ENCODE data around the gene CCDC197. TPM values are rescaled to one million over a fixed set of nuclear protein-coding genes. Genes with fewer than 3 reads are reported as not detected.

The CCDC197 gene
- total RNA-seq, 2 donors from 2014 or later = 0.37 TPM; not detected in 1

DNA sequence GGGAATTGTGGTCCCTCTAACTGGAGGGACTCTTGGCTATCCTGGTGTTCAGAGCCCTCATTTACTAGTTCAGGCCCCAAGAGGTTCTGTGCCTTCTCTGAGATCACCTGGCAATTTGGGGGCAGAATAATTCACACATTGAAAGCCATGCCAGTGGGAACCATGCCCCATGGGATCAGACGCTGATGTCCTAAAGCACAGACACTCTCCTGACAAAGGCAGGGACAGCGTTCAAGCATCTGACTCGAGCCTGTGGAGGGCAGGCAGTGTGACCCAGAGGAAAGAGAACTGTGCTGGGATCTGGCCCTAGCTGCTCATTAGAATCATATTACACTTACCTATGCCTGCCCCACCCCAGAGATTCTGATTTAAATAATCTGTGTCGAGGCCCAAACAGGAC is 18.4 kb upstream of the CCDC197 start:
- no peaks in the 10 kb centered on the region for H3K27me3 Mint-ChIP-seq
- peaks cover 28% of the 10 kb centered on the region for H3K36me3 Mint-ChIP-seq (ENCODE audit: low read depth)
- peaks cover 46% of the 10 kb centered on the region for H3K4me1 Mint-ChIP-seq
- peaks cover 3% of the 10 kb centered on the region for H3K9me3 Mint-ChIP-seq
- H3K27ac Mint-ChIP-seq = peak overlapping the region; percentile 95
- ATAC-seq (replicated peaks) = no peak
- H3K4me3 Mint-ChIP-seq = peak overlapping the region; percentile 87

DNA sequence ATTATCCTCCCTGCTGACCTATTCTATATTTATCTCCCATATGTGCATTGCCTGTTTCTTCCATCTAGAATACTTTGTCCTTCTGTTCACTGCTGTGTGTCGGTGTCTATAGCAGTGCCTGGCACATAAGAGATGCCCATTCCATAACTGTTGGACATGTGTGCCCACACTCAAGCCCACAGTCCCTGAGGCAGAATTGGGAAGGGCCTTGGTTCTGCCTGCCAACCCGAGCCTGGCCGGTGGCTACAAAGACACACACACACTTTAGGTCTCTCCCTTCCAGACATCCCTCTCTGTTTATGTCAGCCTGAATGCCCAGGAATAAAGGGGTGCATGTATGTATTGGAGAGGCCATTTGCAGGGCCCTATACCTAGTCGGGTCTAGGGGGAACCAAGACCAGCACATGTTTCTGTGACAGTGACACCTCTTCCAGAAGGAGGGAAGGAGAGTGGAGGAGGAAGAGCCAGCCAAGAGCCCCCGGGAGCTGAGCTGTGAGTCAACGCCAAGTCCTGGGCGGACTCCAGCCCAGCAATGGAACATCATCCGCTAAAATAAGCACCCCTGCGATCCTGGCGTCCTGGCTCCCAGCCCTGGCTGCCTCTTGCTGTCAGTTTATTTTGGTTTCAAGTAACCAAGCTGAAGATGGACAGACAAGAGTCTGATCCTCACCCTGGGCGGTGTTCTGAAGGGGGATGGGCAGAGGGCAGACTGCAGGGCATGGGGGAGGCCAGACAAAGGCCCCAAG is 16.5 kb upstream of the CCDC197 start:
- no peaks in the 10 kb centered on the region for H3K27me3 Mint-ChIP-seq
- H3K9me3 Mint-ChIP-seq = peaks cover 3% of the 10 kb centered on the region
- peaks cover 42% of the 10 kb centered on the region for H3K4me1 Mint-ChIP-seq
- H3K27ac Mint-ChIP-seq = peak overlapping the region; percentile 95
- H3K4me3 Mint-ChIP-seq = peak overlapping the region; percentile 87
- no peak for ATAC-seq (replicated peaks)
- peaks cover 27% of the 10 kb centered on the region for H3K36me3 Mint-ChIP-seq (ENCODE audit: low read depth)

DNA sequence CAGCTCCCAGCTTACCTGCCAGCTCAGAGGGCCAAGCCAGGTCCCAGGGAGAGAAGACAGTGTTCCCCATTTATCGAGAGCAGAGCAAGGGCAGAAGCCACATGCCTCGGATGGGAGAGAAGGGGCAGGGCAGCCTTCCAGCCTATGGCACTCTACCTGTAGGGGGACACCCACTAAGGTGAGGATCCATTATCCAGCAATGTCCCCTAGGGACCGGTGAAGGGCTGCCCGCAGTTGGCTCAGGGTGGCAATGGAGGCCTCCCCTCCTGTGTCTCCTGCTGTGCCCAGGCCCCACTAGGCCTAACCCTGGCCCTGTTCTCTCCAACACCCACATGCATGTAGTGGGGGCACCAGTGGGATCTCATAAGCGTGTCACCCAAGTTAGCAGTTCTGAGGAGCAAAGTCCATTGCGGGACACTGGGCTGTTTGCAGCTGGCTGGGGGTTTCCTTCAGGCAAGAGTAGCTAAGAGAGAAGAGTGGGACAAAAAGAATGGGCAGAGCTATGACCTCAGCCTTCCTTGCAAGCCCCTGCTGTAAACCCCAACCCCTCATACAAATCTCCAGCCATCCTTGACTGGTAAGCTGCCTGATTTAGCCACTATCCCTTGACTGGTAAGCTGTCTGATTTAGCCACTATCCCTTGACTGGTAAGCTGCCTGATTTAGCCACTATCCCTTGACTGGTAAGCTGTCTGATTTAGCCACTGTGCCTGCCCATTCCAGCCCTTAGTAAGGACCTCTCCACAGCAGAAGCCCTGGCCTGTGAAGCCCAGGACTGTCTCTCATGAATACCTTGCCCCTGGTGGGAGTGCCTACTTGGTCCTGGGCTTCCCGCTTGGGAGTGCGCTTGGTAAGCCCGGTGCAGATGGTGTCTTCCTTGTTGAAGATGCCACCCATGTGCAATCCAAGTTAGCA is 15.5 kb upstream of the CCDC197 start:
- peak overlapping the region; percentile 95 for H3K27ac Mint-ChIP-seq
- H3K27me3 Mint-ChIP-seq = no peaks in the 10 kb centered on the region
- H3K4me3 Mint-ChIP-seq = no peak overlapping the region
- peaks cover 18% of the 10 kb centered on the region for H3K36me3 Mint-ChIP-seq (ENCODE audit: low read depth)
- peaks cover 33% of the 10 kb centered on the region for H3K4me1 Mint-ChIP-seq
- no peak for ATAC-seq (replicated peaks)
- H3K9me3 Mint-ChIP-seq = peaks cover 3% of the 10 kb centered on the region

DNA sequence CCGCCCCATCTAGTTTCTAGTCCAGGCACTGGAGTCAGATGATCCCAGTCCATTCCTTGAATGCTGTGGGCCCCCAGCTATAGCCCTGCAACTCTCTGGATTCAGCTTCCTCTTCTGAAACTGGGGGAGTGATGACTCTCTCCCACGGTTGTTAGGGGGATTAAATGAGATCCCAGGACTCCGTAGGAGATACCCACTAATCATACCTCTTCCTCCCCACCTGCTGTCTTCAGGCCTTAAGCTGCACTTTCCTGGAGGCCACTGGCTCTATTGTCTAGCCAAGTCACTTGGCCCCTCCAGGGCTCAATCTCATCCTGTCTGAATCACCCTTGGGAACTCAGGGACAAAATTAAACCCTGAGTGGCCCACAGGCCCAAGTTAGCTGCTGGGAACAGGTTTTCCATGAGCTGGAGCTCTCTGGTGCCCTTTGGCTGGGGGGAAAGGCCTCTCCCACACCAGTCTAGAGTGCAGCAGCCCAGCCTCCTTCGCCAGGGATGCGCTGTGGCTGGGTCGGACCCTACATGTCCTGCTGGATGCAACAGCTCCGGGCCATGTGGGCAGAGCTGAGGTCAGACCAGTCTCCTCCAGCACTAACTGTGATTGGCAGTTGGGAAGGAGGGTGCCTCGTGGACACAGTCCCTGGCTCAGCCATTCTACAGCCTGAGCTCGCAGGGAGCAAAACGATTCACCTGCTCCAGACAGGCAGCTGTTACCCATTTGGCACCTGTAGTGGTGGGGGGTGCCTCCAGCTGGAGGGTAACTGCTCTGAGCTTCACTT is 14.7 kb upstream of the CCDC197 start:
- no peak overlapping the region for H3K4me3 Mint-ChIP-seq
- H3K27me3 Mint-ChIP-seq = no peaks in the 10 kb centered on the region
- H3K4me1 Mint-ChIP-seq = peaks cover 25% of the 10 kb centered on the region
- H3K36me3 Mint-ChIP-seq (ENCODE audit: low read depth) = peaks cover 13% of the 10 kb centered on the region
- H3K27ac Mint-ChIP-seq = peak overlapping the region; percentile 95
- ATAC-seq (replicated peaks) = no peak
- peaks cover 3% of the 10 kb centered on the region for H3K9me3 Mint-ChIP-seq

DNA sequence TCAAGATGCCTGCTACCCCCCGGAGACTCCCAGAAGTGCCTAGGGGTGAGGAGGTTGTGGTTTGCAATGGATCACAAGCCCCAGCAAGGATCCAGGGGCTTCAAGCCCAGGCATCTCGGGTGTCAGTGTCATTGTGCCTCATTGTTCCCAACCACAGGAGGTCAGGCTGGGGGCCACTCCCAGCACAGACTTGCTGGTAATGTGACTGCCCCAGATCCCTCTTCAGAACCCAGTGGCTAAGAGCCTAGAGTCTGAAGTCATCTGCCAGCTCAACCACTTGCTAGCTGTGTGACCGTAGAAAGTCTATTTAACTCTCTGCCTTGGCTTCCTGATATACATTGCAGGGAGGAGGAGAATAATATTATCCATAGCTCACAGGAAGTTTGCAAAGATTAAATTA is 13.0 kb upstream of the CCDC197 start:
- H3K4me1 Mint-ChIP-seq = peaks cover 14% of the 10 kb centered on the region
- H3K4me3 Mint-ChIP-seq = no peak overlapping the region
- no peaks in the 10 kb centered on the region for H3K27me3 Mint-ChIP-seq
- H3K9me3 Mint-ChIP-seq = peaks cover 3% of the 10 kb centered on the region
- H3K27ac Mint-ChIP-seq = no peak overlapping the region
- no peak for ATAC-seq (replicated peaks)
- no peaks in the 10 kb centered on the region for H3K36me3 Mint-ChIP-seq (ENCODE audit: low read depth)

DNA sequence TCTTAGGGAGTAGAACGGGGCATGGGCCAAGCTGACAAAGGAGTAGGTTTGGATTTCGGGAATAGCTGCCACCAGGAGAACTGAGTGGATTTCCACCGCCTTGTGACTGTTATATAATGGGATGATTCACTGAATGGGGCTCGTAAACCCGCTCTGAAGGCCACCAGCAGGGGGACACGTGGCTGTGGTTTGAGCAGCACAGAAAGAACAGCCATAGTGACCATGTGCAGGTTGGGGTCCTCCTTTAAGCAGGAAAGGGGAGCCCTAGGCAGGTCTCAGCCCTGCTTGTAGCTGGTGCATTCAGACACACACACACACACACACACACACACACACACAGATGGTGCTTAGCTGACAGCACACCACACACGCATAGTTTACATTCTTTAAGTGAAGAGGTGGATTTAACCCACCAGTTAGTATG is 12.1 kb upstream of the CCDC197 start:
- no peak overlapping the region for H3K4me3 Mint-ChIP-seq
- no peaks in the 10 kb centered on the region for H3K27me3 Mint-ChIP-seq
- H3K36me3 Mint-ChIP-seq (ENCODE audit: low read depth) = no peaks in the 10 kb centered on the region
- no peak overlapping the region for H3K27ac Mint-ChIP-seq
- no peak for ATAC-seq (replicated peaks)
- peaks cover 9% of the 10 kb centered on the region for H3K4me1 Mint-ChIP-seq
- H3K9me3 Mint-ChIP-seq = peaks cover 3% of the 10 kb centered on the region

DNA sequence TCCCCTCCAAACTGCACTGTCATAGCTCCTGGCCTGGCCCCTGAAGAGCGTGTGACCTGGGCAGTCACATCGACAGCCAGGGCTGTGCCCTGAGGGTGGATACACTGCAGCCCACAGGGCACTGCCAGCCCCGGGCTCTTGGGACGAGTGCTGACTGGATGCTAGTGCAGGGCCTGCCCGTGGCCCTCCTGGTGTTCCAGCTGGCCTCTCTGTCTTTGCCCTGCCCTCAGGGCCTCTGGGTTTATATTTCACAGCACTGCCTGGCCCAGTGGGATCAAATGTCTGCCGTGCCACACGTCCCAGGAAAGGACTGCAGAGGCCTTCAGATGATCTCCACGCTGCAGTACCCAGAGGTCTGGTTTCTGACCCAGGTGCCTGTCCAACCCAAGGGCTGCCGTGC is 10.1 kb upstream of the CCDC197 start:
- H3K27ac Mint-ChIP-seq = no peak overlapping the region
- H3K4me3 Mint-ChIP-seq = no peak overlapping the region
- H3K27me3 Mint-ChIP-seq = no peaks in the 10 kb centered on the region
- H3K36me3 Mint-ChIP-seq (ENCODE audit: low read depth) = no peaks in the 10 kb centered on the region
- no peaks in the 10 kb centered on the region for H3K9me3 Mint-ChIP-seq
- ATAC-seq (replicated peaks) = no peak
- H3K4me1 Mint-ChIP-seq = peaks cover 4% of the 10 kb centered on the region

DNA sequence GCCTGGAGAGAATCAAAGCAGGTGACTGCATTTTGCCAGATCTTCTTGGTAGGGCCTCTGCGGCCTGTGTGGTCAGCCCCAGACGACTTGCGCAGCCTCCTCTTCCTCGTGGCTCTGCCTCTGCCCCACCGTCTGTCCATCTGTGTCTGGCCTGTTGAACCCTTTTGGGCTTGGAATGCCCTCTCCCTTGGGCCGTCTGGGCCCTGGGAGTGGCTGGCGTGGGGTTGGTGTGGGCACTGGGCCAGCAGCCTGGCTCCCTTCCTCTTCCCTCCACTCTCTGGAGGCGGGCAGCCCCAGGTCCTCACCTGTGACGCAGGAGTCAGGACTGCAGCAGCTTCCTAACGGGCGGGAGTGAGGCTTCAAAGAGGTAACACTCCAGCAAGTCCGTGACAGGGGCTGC is 9.7 kb upstream of the CCDC197 start:
- Mint-ChIP-seq H3K27me3 (no peaks in the 10 kb centered on the region), H3K4me3 (no peak overlapping the region), H3K27ac (no peak overlapping the region), H3K4me1 (peaks cover 4% of the 10 kb centered on the region), H3K9me3 (no peaks in the 10 kb centered on the region), H3K36me3 (ENCODE audit: low read depth) (no peaks in the 10 kb centered on the region)
- no peak for ATAC-seq (replicated peaks)

DNA sequence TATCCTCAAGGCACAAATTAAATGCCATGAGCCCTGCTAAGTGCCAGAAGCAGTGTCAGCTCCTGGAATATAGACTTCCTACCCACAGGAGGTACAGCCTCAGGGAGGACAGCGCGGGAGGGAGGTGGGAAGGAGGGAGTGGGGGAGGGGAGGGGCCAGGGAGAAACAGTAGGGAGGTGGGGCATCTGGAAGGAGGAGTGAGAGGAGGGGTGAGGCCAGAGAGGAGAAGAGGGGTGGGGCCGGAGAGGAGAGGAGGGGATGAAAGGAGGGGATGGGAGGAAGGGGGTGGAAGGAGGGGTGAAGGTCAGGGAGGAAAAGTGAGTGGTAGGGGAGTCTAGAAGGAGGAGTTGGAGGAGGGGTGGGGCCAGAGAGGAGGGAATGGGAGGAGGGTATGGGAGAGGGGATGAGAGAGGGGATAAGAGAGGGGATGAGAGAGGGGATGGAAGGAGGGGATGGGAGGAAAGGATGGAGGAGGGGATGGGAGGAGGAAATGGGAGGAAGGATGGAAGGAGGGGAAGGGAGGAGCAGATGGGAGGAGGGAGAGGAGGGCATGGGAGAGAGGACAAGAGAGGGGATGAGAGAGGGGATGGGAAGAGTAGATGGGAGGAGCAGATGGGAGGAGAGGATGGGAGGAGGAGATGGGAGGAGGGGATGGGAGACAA is 9.2 kb upstream of the CCDC197 start:
- H3K4me1 Mint-ChIP-seq = peaks cover 4% of the 10 kb centered on the region

DNA sequence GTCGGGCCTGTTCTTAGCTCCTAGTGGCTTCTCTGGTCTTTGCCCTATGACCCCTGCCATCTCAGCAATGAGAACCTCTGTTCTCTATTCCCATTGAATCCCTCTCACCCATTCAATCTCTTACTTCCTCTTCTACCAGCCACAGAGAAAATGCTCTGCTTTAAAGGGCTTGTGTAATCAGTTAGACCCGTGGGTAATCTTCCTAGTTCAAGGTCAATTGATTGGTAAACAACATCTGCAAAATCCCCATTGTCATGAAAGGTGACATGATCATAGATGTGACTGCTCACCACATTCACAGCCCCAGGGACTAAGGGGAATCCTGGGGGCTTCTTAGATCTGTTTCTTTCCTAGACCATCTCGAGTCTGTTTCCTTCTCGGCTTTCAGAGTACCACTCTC is 7.2 kb upstream of the CCDC197 start:
- Mint-ChIP-seq H3K27ac (no peak overlapping the region), H3K27me3 (no peaks in the 10 kb centered on the region), H3K4me3 (no peak overlapping the region), H3K9me3 (no peaks in the 10 kb centered on the region), H3K4me1 (peaks cover 4% of the 10 kb centered on the region), H3K36me3 (ENCODE audit: low read depth) (no peaks in the 10 kb centered on the region)
- no peak for ATAC-seq (replicated peaks)

More for the DNA sequence above, 9.2 kb upstream of the CCDC197 start:
- H3K9me3 Mint-ChIP-seq = no peaks in the 10 kb centered on the region
- no peak for ATAC-seq (replicated peaks)
- H3K27ac Mint-ChIP-seq = no peak overlapping the region
- H3K36me3 Mint-ChIP-seq (ENCODE audit: low read depth) = no peaks in the 10 kb centered on the region
- no peak overlapping the region for H3K4me3 Mint-ChIP-seq
- no peaks in the 10 kb centered on the region for H3K27me3 Mint-ChIP-seq

DNA sequence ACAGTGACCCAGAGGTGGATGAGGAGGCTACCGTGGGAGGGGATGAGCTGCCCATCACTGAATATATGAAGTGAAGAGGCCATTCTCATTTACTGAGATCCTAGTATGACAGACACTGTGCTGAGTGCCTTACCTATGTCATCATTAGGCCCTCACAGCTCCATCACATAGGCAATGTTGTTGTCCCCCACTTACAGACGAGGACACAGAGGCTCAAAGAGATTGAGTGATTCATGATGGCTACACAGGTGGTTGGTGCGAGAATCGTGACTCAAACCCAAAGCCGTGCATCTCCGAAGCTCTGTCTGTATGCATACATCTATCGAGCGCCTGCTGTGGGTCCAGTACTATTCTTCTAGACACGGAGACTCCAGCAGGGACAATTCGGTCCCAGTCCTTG is 5.9 kb upstream of the CCDC197 start:
- H3K4me3 Mint-ChIP-seq = no peak overlapping the region
- H3K9me3 Mint-ChIP-seq = no peaks in the 10 kb centered on the region
- peaks cover 4% of the 10 kb centered on the region for H3K4me1 Mint-ChIP-seq
- no peaks in the 10 kb centered on the region for H3K27me3 Mint-ChIP-seq
- peak; percentile 52 for ATAC-seq (replicated peaks)
- no peaks in the 10 kb centered on the region for H3K36me3 Mint-ChIP-seq (ENCODE audit: low read depth)
- peak overlapping the region; percentile 61 for H3K27ac Mint-ChIP-seq

DNA sequence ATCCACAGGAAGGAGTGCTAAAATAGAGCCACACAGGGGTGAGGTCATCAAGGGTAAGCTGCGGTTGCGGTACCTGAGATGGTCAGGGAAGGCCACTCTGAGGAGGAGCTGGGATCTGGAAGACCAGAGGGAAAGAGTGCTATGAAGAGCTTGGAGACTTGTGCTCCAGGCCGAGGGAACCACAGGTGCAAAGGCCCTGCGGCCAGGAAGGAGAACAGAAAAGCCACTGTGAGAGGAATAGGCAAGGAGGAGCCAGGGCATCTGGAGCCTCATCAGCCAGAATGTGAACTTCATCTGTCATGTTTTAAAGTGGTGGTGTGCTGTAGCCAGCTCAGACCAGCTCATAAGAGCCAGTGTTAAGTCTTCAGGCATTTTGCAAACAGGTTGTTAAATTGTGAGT is 5.5 kb upstream of the CCDC197 start:
- no peak for ATAC-seq (replicated peaks)
- Mint-ChIP-seq H3K4me3 (no peak overlapping the region), H3K4me1 (peaks cover 4% of the 10 kb centered on the region), H3K36me3 (ENCODE audit: low read depth) (no peaks in the 10 kb centered on the region), H3K27ac (peak overlapping the region; percentile 61), H3K27me3 (no peaks in the 10 kb centered on the region), H3K9me3 (no peaks in the 10 kb centered on the region)

DNA sequence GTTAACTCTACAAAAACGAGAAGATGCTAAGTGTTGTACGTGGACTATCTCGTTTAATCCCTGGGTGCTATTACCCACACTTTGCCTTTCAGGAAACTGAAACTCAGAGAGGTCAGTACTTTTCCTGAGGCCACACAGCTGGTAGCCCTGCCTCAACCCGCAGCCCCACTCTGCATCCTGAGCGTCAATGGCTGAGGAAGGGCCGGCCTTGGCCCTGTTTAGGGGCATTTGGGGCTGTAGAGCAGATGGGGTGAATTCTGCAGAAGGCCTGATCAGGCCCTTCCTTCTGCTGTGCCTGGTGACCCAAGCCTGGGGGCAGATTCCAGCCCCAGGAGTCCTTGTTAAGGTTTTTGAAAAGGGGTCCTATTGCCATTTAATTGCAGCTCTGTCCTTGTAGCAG is 3.7 kb upstream of the CCDC197 start:
- H3K9me3 Mint-ChIP-seq = no peaks in the 10 kb centered on the region
- H3K27me3 Mint-ChIP-seq = no peaks in the 10 kb centered on the region
- ATAC-seq (replicated peaks) = no peak
- no peaks in the 10 kb centered on the region for H3K36me3 Mint-ChIP-seq (ENCODE audit: low read depth)
- peaks cover 4% of the 10 kb centered on the region for H3K4me1 Mint-ChIP-seq
- H3K27ac Mint-ChIP-seq = peak overlapping the region; percentile 50
- H3K4me3 Mint-ChIP-seq = no peak overlapping the region

All from activated T-helper 17 cell treated with anti-CD3 and anti-CD28 coated beads, Interleukin-2, amount 50 U/mL, for 72 hours (primary cell).